K562 (cell line): ENCODE data around the gene HNRNPD. TPM values are rescaled to one million over a fixed set of nuclear protein-coding genes. Genes with fewer than 3 reads are reported as not detected.

ENCODE experiments used
- AFF4 ChIP-seq: sonication (generic); formaldehyde crosslinking; IDR thresholded peaks from 2 replicates; pipeline ENCODE4 v1.8.0; 2023; ENCODE audit warnings: mild to moderate bottlenecking, missing genetic modification reagents
- CEBPG ChIP-seq, 3 experiments: fragments of 200-800 bp in 1 of 3; sonication (Bioruptor generic) in 1 of 3; sonication (generic) in 1 of 3; formaldehyde crosslinking in 1 of 3; IDR thresholded peaks in 2 of 3; conservative IDR thresholded peaks in 1 of 3; 2 replicates each; pipeline versions ENCODE4 v1.6.1 to v1.8.0; 2016 to 2022; ENCODE audit warnings: missing compliant biosample characterization in 2 of 3, missing genetic modification characterization in 2 of 3, mild to moderate bottlenecking in 1 of 3, missing genetic modification reagents in 1 of 3
- CGGBP1 ChIP-seq: fragments of 250-450 bp; sonication (Bioruptor Pico); IDR thresholded peaks from 2 replicates; pipeline ENCODE4 v1.9.0; 2021; ENCODE audit warnings: mild to moderate bottlenecking
- ESRRB ChIP-seq: fragments of 250-450 bp; sonication (Bioruptor Pico); IDR thresholded peaks from 2 replicates; pipeline ENCODE4 v1.5.0; 2020; ENCODE audit warnings: mild to moderate bottlenecking, moderate library complexity, borderline replicate concordance
- FOXM1 ChIP-seq, 2 experiments: fragments of 450-650 bp in 1 of 2; sonication (generic) in 1 of 2; formaldehyde crosslinking in 1 of 2; IDR thresholded peaks; 2 replicates each; pipeline versions ENCODE4 v1.6.1 to v1.9.0; 2017 to 2022; ENCODE audit warnings: low read depth in 2 of 2, mild to moderate bottlenecking in 2 of 2, missing genetic modification reagents in 1 of 2, moderate library complexity in 1 of 2
- GTF2A2 ChIP-seq: IDR thresholded peaks from 2 replicates; pipeline ENCODE4 v1.6.1; 2016; ENCODE audit warnings: mild to moderate bottlenecking, missing genetic modification characterization, missing compliant biosample characterization
- GTF2E2 ChIP-seq: fragments of 200-800 bp; sonication (Bioruptor generic); IDR thresholded peaks from 2 replicates; pipeline ENCODE4 v1.6.1; 2016; ENCODE audit warnings: missing genetic modification characterization, missing compliant biosample characterization
- STAG1 ChIP-seq: sonication (generic); formaldehyde crosslinking; IDR thresholded peaks from 2 replicates; pipeline ENCODE4 v1.5.0; 2020; ENCODE audit warnings: missing genetic modification reagents, borderline replicate concordance
- polyA plus RNA-seq, 8 experiments: library from polyadenylated mRNA; depleted of rRNA in 4 of 8; stranded (reverse) in 5 of 8; unstranded in 3 of 8; fragments of >200 nt; fragmentation: Nextera tagmentation in 2 of 8; fragmentation: Illumina TruSeq in 1 of 8; extraction: Ambion mirVana in 2 of 8; extraction: Trizol in 1 of 8; gene quantifications; 2 replicates each; pipeline versions ENCODE4 v1.2.1 to v1.2.3, GENCODE V29; 2011 to 2014; ENCODE audit warnings: inconsistent platforms in 1 of 8, missing spikeins in 1 of 8
- total RNA-seq, 7 experiments: library from RNA; depleted of rRNA in 6 of 7; stranded (reverse); fragments of >200 nt in 6 of 7; fragmentation: Illumina TruSeq in 2 of 7; extraction: Trizol in 2 of 7; gene quantifications; 2 replicates each; pipeline versions ENCODE4 v1.2.1 to v1.2.3, GENCODE V29; 2011 to 2021; ENCODE audit warnings: low replicate concordance in 1 of 7
- TF ChIP-seq, protein P1 (sequence below): fragments of 450-650 bp; IDR thresholded peaks from 2 replicates; pipeline ENCODE4 v1.6.1; 2016; ENCODE audit warnings: low read depth, mild to moderate bottlenecking, moderate library complexity
- TF ChIP-seq, protein P2 (sequence below): conservative IDR thresholded peaks from 2 replicates; pipeline ENCODE4 v1.6.1; 2011; ENCODE audit warnings: low read depth, mild to moderate bottlenecking, low read length; ENCODE audit not compliant: control insufficient read depth
- TF ChIP-seq, protein P3 (sequence below): sonication (generic); formaldehyde crosslinking; IDR thresholded peaks from 2 replicates; pipeline ENCODE4 v1.8.0; 2022; ENCODE audit warnings: mild to moderate bottlenecking, missing genetic modification reagents
- TF ChIP-seq, protein P4 (sequence below): sonication (generic); IDR thresholded peaks from 2 replicates; pipeline ENCODE4 v1.6.1; 2016
- TF ChIP-seq, protein P5 (sequence below): fragments of 250-450 bp; sonication (Bioruptor Pico); IDR thresholded peaks from 2 replicates; pipeline ENCODE4 v1.5.0; 2021; ENCODE audit warnings: mild to moderate bottlenecking, moderate library complexity

Gene HNRNPD
- total and polyA plus RNA-seq, 9 of the 15 experiments (the other 6 are each of a cell fraction or from before 2014, with no cell fraction given) = 92.4 to 955 (median 160) TPM

DNA sequence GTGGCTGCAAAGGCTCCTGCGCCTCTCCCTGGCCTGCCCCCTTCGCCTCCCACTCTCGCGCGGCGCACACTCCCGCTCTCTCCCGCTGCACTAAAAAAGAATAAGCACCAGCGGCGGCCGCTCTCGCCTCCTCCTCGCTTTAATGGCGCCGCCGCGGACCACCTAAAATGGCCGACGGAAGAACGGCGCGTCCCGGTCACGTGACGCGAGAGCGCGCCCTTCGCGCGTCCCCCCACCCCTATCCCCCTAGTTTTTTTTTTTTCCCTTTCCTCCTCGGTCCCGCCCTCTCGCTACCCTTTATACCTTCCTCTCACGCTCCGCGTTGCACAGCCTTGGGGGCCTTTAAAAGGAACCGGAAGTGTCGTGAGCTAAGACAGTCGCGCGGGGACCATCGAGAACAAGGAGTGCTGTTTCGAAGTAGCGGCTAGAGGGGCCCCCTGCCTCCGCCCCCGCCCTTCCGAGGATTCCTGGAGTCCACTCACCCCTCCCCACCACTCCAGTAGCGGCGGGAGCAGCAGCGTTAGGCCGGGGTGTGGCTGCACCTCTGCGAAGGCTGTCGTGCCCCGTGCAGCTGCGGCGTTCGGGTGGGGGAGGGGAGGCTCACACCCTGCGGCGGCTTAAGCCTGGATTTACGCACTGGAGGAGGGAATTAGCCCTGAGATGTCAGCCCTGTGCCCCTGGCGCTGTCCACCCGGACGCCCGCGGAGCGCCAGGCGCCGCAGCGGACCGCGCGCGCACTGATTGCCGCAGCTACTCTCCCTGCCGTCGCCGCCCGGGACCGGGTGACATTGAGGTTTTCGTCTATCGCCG, at the start of gene HNRNPD (continued):
- peak; percentile 93 for TF ChIP-seq AFF4 (CRISPR knock-in tag)
- TF ChIP-seq ESRRB = no peak
- no peak; the same call in 1 of the 2 replicates for TF ChIP-seq FOXM1 (IDR thresholded peaks at IDR 0.05; ENCODE audit: low read depth)
- TF ChIP-seq FOXM1 (CRISPR knock-in tag; IDR thresholded peaks at IDR 0.05; ENCODE audit: low read depth) = no peak
- no peak for TF ChIP-seq GTF2E2
- peak; percentile 57 for TF ChIP-seq CGGBP1 (CRISPR knock-in tag)
- no peak for TF ChIP-seq GTF2A2
- TF ChIP-seq, protein P1, sequence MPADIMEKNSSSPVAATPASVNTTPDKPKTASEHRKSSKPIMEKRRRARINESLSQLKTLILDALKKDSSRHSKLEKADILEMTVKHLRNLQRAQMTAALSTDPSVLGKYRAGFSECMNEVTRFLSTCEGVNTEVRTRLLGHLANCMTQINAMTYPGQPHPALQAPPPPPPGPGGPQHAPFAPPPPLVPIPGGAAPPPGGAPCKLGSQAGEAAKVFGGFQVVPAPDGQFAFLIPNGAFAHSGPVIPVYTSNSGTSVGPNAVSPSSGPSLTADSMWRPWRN = peak; percentile 29
- TF ChIP-seq, protein P2, sequence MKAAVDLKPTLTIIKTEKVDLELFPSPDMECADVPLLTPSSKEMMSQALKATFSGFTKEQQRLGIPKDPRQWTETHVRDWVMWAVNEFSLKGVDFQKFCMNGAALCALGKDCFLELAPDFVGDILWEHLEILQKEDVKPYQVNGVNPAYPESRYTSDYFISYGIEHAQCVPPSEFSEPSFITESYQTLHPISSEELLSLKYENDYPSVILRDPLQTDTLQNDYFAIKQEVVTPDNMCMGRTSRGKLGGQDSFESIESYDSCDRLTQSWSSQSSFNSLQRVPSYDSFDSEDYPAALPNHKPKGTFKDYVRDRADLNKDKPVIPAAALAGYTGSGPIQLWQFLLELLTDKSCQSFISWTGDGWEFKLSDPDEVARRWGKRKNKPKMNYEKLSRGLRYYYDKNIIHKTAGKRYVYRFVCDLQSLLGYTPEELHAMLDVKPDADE = peak; percentile 21; the same call in 1 of the 2 replicates
- TF ChIP-seq, protein P3, sequence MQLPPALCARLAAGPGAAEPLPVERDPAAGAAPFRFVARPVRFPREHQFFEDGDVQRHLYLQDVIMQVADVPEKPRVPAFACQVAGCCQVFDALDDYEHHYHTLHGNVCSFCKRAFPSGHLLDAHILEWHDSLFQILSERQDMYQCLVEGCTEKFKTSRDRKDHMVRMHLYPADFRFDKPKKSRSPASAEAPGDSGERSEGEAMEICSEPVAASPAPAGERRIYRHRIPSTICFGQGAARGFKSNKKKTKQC = peak; percentile 62; the same call in 1 of the 2 replicates
- TF ChIP-seq, protein P4, sequence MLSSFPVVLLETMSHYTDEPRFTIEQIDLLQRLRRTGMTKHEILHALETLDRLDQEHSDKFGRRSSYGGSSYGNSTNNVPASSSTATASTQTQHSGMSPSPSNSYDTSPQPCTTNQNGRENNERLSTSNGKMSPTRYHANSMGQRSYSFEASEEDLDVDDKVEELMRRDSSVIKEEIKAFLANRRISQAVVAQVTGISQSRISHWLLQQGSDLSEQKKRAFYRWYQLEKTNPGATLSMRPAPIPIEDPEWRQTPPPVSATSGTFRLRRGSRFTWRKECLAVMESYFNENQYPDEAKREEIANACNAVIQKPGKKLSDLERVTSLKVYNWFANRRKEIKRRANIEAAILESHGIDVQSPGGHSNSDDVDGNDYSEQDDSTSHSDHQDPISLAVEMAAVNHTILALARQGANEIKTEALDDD = no peak
- TF ChIP-seq CEBPG (CRISPR knock-in tag; IDR thresholded peaks at IDR 0.05) = no peak
- no peak for TF ChIP-seq CEBPG (tag; conservative IDR thresholded peaks at IDR 0.05 in 1 of 2, IDR thresholded peaks at IDR 0.05 in 1 of 2)
- TF ChIP-seq, protein P5, sequence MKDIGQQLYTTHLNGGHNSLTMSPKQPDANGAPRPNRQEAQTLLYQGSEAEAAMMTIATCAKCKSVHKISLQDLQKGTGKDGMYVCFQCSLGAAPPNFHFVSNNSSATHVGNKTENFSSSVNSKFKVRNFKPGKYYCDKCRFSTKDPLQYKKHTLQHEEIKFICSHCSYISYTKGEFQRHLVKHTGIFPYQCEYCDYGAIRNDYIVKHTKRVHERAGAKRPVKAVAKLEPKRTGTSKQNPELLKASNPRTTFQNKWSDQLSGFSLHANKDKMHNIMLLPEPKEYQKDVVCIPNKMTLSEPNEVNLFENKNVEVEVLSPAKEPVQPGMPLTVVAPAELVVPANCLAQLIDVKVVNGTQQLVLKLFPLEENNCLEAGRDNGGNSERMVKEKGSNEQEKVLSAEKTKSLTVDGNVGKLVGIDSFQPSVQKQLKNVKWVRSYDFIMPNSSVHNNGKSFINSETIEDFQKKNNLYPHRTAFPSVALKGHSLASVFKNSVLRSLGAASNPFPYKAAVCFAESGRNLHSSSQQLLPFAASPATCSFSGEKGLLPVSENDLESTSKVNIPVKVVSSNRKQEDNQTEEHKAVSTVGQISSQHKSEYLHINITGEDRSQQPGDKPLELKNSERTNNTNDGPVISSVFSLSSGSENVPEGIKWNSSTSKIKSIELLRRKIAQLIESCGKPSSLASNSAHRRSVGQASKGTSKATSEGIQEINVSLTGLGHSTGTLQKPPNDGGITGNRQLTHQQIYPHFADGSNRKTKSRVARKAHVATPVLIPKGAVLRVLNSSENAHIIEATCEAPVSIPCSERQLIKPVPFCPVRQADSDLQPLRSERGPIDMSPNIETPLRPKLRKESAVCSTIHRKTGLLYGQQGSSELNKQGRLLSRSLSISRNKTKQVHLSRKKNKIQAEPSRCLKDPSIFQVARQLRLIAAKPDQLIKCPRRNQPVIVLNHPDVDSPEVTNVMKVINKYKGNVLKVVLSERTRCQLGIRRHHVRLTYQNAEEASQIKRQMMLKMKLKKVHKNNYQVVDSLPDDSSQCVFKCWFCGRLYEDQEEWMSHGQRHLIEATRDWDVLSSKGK (CRISPR knock-in tag) = no peak
- no peak for TF ChIP-seq STAG1
